Measurements from ENCODE around the gene FHAD1. TPM values are rescaled to one million over a fixed set of nuclear protein-coding genes. Genes with fewer than 3 reads are reported as not detected.

Gene FHAD1
- total and polyA plus RNA-seq, 10 of the 15 experiments (the other 5 are each of a cell fraction or from before 2014, with no cell fraction given), result 0.09 to 1.0 (median 0.32) TPM; not detected in 2

DNA sequence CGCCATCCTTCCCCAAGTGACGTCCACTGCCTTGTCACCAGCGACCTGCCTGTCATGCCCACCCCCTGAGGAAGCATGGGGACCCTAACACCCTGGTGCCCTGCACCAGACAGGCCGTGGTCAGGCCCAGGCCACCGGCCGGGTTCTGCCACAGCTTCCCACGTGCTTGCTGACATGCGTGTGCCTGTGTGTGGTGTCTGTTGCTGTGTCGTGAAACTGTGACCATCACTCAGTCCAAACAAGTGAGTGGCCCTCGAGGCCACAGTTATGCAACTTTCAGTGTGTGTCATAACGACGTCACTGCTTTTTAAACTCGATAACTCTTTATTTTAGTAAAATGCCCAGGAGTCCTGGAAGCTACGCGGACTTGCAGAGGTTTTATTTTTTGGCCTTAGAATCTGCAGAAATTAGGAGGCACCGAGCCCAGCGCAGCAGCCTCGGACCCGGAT, 182.7 kb downstream of the FHAD1 start:
- H3K79me2 ChIP-seq (ENCODE audit: control insufficient read depth, insufficient read depth, low read length), result no peaks in the 10 kb centered on the region
- no peak overlapping the region for H3K27ac ChIP-seq (ENCODE audit: control insufficient read depth, insufficient read depth)
- SMC1A ChIA-PET (ENCODE audit: uncharacterized antibody, unreplicated experiment), result interaction anchor here (6.2 kb wide), 1 partner anchor 105 kb away, joined by 64 read pairs; no protein-coding TSS in a partner anchor
- no peak overlapping the region for H3K4me2 ChIP-seq (ENCODE audit: control insufficient read depth, insufficient read depth)
- no peaks in the 10 kb centered on the region for H3K27me3 ChIP-seq (replicated peaks in 1 of 2; ENCODE audit: control insufficient read depth in 2 of 2, insufficient read depth in 2 of 2, low read length in 1 of 2)
- POLR2A ChIA-PET, result no interaction called here
- no peak for TF ChIP-seq BACH1 (IDR thresholded peaks at IDR 0.05; ENCODE audit: borderline replicate concordance)
- TF ChIP-seq POLR2A (IDR thresholded peaks at IDR 0.05; ENCODE audit: low read depth, low read length), result peak; percentile 60
- H3K9ac ChIP-seq (ENCODE audit: control insufficient read depth, insufficient read depth, low read length), result no peak overlapping the region
- no peak overlapping the region for H3K4me3 ChIP-seq
- intact Hi-C loops (cut with micrococcal nuclease; ENCODE audit: unreplicated experiment) (loop anchor here (5.0 kb wide), 1 partner anchor 303 kb away; no protein-coding TSS in a partner anchor), in situ Hi-C loops (cut with MboI) (loop anchor here (5.0 kb wide), 1 partner anchor 102 kb away; no protein-coding TSS in a partner anchor)
- H3K9me3 ChIP-seq (replicated peaks; ENCODE audit: control insufficient read depth, insufficient read depth, low read length), result no peaks in the 10 kb centered on the region
- BruUV-seq (replicated peaks), result no TSS peak
- H3K4me1 ChIP-seq (ENCODE audit: control insufficient read depth, insufficient read depth, low read length), result no peaks in the 10 kb centered on the region
- CTCF ChIA-PET, result interaction anchor here (1.1 to 10.2 kb wide), 6 partner anchors 10 to 112 kb away, joined by 3 to 178 read pairs (median 10); no protein-coding TSS in a partner anchor
- no peak for DNase-seq (ENCODE audit: low read depth, low spot score)
- H4K20me1 ChIP-seq (ENCODE audit: control insufficient read depth, insufficient read depth), result peaks cover under 1% of the 10 kb centered on the region; the same call in 1 of the 2 replicates
- H3K36me3 ChIP-seq (ENCODE audit: control insufficient read depth in 2 of 2, insufficient read depth in 2 of 2, low read length in 1 of 2), result peaks cover 4 to 22% of the 10 kb centered on the region in 2 experiments; a peak in 3 of 4 replicates
- H2AFZ ChIP-seq (ENCODE audit: control insufficient read depth, low read depth, low read length), result no peak overlapping the region
- RAD21 ChIA-PET (ENCODE audit: unreplicated experiment), result interaction anchor here (0.8 to 3.5 kb wide), 2 partner anchors 106 to 109 kb away, joined by 3 to 22 read pairs; no protein-coding TSS in a partner anchor
- FAIRE-seq, result no peak
- 73% methylated on average over 19 of the region's 19 CpGs for WGBS (ENCODE audit: insufficient coverage, insufficient replicate concordance, low lambda C conversion rate, missing lambda C conversion rate)
- ATAC-seq, result no peak

- H3K27me3 ChIP-seq (replicated peaks in 1 of 2; ENCODE audit: control insufficient read depth in 2 of 2, insufficient read depth in 2 of 2, low read length in 1 of 2), result no peaks in the 10 kb centered on the region
- in situ Hi-C loops (cut with MboI), result no loop called here
- H3K36me3 ChIP-seq (ENCODE audit: control insufficient read depth in 2 of 2, insufficient read depth in 2 of 2, low read length in 1 of 2), result peaks cover 4 to 17% of the 10 kb centered on the region in 2 experiments; a peak in 3 of 4 replicates
- H3K9ac ChIP-seq (ENCODE audit: control insufficient read depth, insufficient read depth, low read length), result no peak overlapping the region
- H4K20me1 ChIP-seq (ENCODE audit: control insufficient read depth, insufficient read depth), result no peaks in the 10 kb centered on the region
- peak; percentile 13 for FAIRE-seq
- intact Hi-C loops (cut with micrococcal nuclease; ENCODE audit: unreplicated experiment), result loop anchor here (1.0 to 5.0 kb wide), 2 partner anchors 108 to 301 kb away; no protein-coding TSS in a partner anchor
- no peak overlapping the region for H3K27ac ChIP-seq (ENCODE audit: control insufficient read depth, insufficient read depth)
- CTCF ChIA-PET, result interaction anchor here (0.8 to 10.2 kb wide), 19 partner anchors 10 to 302 kb away, joined by 3 to 178 read pairs (median 5); no protein-coding TSS in a partner anchor
- no peaks in the 10 kb centered on the region for H3K79me2 ChIP-seq (ENCODE audit: control insufficient read depth, insufficient read depth, low read length)
- POLR2A ChIA-PET, result interaction anchor here (1.2 to 1.3 kb wide), 2 partner anchors 11 to 106 kb away, joined by 3 to 4 read pairs; no protein-coding TSS in a partner anchor
- SMC1A ChIA-PET (ENCODE audit: uncharacterized antibody, unreplicated experiment), result interaction anchor here (0.5 to 6.2 kb wide), 6 partner anchors 10 to 169 kb away, joined by 3 to 64 read pairs (median 5); no protein-coding TSS in a partner anchor
- H3K9me3 ChIP-seq (replicated peaks; ENCODE audit: control insufficient read depth, insufficient read depth, low read length), result no peaks in the 10 kb centered on the region
- no peak overlapping the region for H3K4me2 ChIP-seq (ENCODE audit: control insufficient read depth, insufficient read depth)
- H3K4me3 ChIP-seq, result no peak overlapping the region
- peak; percentile 85 for ATAC-seq
- RAD21 ChIA-PET (ENCODE audit: unreplicated experiment), result interaction anchor here (0.5 to 3.5 kb wide), 10 partner anchors 19 to 330 kb away, joined by 3 to 22 read pairs (median 6); partner anchors contain the start of gene EFHD2
- 56% methylated on average over 19 of the region's 19 CpGs for WGBS (ENCODE audit: insufficient coverage, insufficient replicate concordance, low lambda C conversion rate, missing lambda C conversion rate)
- H3K4me1 ChIP-seq (ENCODE audit: control insufficient read depth, insufficient read depth, low read length), result no peaks in the 10 kb centered on the region
- no peak overlapping the region for H2AFZ ChIP-seq (ENCODE audit: control insufficient read depth, low read depth, low read length)
- DNase-seq (ENCODE audit: low read depth, low spot score), result no peak
- BruUV-seq (replicated peaks), result no TSS peak
- TF ChIP-seq BHLHE40 (IDR thresholded peaks at IDR 0.05; ENCODE audit: borderline replicate concordance in 1 of 2, low read depth in 2 of 2, low read length in 1 of 2) (0 out of 4 replicates have a peak, but pooled peaks of 1 of the 2 experiments have one; percentile 10), RAD21 (IDR thresholded peaks at IDR 0.05; ENCODE audit: insufficient read depth, low read depth, low read length) (peak; percentile 85), POLR2A (IDR thresholded peaks at IDR 0.05; ENCODE audit: low read depth, low read length) (peak; percentile 50), SPI1 (IDR thresholded peaks at IDR 0.05; ENCODE audit: borderline replicate concordance, insufficient read depth, low read depth, low read length) (0 out of 2 replicates have a peak, but pooled peaks have one; percentile 17), SMC3 (IDR thresholded peaks at IDR 0.05; ENCODE audit: borderline replicate concordance, low read length) (peak; percentile 86), CTCF (IDR thresholded peaks at IDR 0.05 in 2 of 3, conservative IDR thresholded peaks at IDR 0.05 in 1 of 3; ENCODE audit: control insufficient read depth in 2 of 3, extremely low read depth in 1 of 3, insufficient read depth in 1 of 3, low read depth in 3 of 3, low read length in 3 of 3) (peak; percentile 97 to 99 (median 98); a peak in 5 of 6 replicates), IKZF1 (conservative IDR thresholded peaks at IDR 0.05) (0 out of 2 replicates have a peak, but pooled peaks have one; percentile 25), MEF2B (IDR thresholded peaks at IDR 0.05; ENCODE audit: partially characterized antibody, poor library complexity, severe bottlenecking) (peak; percentile 49), ZZZ3 (IDR thresholded peaks at IDR 0.05; ENCODE audit: control insufficient read depth, insufficient read length, low read depth) (no peak), RB1 (IDR thresholded peaks at IDR 0.05; ENCODE audit: borderline replicate concordance) (0 out of 2 replicates have a peak, but pooled peaks have one; percentile 47), ZNF217 (IDR thresholded peaks at IDR 0.05) (no peak)
Observed at GRCh38 chr1:15430787-15431570, 184.0 kb downstream of the FHAD1 start.
